NB4 (cell line): ENCODE results near the gene FADS3.

Experiments
- DNase-seq: peaks from one replicate; pipeline ENCODE4 v3.0.0; 2010; ENCODE audit warnings: low read depth
- H3K4me3 ChIP-seq: one replicate; pipeline ENCODE4 v1.5.1; 2011; ENCODE audit warnings: mild to moderate bottlenecking, low read depth, low read length, moderate library complexity
- CTCF ChIP-seq: IDR thresholded peaks from one replicate; pipeline ENCODE4 v1.5.1; 2012; ENCODE audit warnings: low read depth, low read length
- MAX ChIP-seq: IDR thresholded peaks from 2 replicates; pipeline ENCODE4 v1.6.1; 2011; ENCODE audit warnings: low read depth, low read length
- MYC ChIP-seq: IDR thresholded peaks from 2 replicates; pipeline ENCODE4 v1.6.1; 2011; ENCODE audit warnings: low read depth, low read length
- POLR2A ChIP-seq: IDR thresholded peaks from 2 replicates; pipeline ENCODE4 v1.6.1; 2011; ENCODE audit warnings: mild to moderate bottlenecking; ENCODE audit not compliant: insufficient read length; ENCODE audit errors: extremely low read depth

The FADS3 gene

GRCh38 chr11:61832754-61833153 is 58.6 kb downstream of the FADS3 start:
- TF ChIP-seq POLR2A = no peak
- TF ChIP-seq MAX = no peak
- no peak for TF ChIP-seq MYC
- TF ChIP-seq CTCF = no peak
- DNase-seq = no peak
- H3K4me3 ChIP-seq = peak overlapping the region; percentile 4

- no peak overlapping the region for H3K4me3 ChIP-seq
- TF ChIP-seq MYC (no peak), MAX (no peak), POLR2A (no peak), CTCF (no peak)
- no peak for DNase-seq
Measured at GRCh38 chr11:61832207-61832606, 59.1 kb downstream of the FADS3 start.

- DNase-seq = no peak
- TF ChIP-seq CTCF (no peak), MAX (no peak), MYC (no peak)
- peak overlapping the region; percentile 74 for H3K4me3 ChIP-seq
Measured at GRCh38 chr11:61830237-61831105, 60.9 kb downstream of the FADS3 start.

- no peak for TF ChIP-seq MYC
- no peak for TF ChIP-seq POLR2A
- no peak for TF ChIP-seq MAX
- TF ChIP-seq CTCF = no peak
- no peak for DNase-seq
- H3K4me3 ChIP-seq = peak overlapping the region; percentile 74
Measured at GRCh38 chr11:61829806-61830205, 61.5 kb downstream of the FADS3 start.

- DNase-seq = peak; percentile 70
- peak overlapping the region; percentile 74 for H3K4me3 ChIP-seq
- TF ChIP-seq MAX (no peak), POLR2A (peak; percentile 41), CTCF (peak; percentile 61)
Measured at GRCh38 chr11:61828629-61829407, 62.5 kb downstream of the FADS3 start.
